Gastrocnemius medialis (tissue), 4 donors: ENCODE results near the gene RRP12. TPM values are rescaled to one million over a fixed set of nuclear protein-coding genes. Genes with fewer than 3 reads are reported as not detected.

ENCODE experiments used
- ATAC-seq, 2 donors: fragments of 150-250 bp; one replicate each; pipeline ENCODE4 v1.9.1; 2016
- DNase-seq, 2 donors: peaks; one replicate each; pipeline ENCODE4 v3.0.0-alpha.2; 2019
- H3K27ac ChIP-seq, 4 donors: fragments of 200-600 bp; sonication (generic); 1 replicate in 1 of 4; 2 replicates in 3 of 4; pipeline ENCODE4 v1.5.1; 2016 to 2018; ENCODE audit warnings: mild to moderate bottlenecking in 2 of 4, moderate library complexity in 1 of 4
- H3K27me3 ChIP-seq, 3 donors: fragments of 200-600 bp; sonication (generic) in 2 of 3; 1 replicate in 1 of 3; 2 replicates in 2 of 3; pipeline versions ENCODE4 v1.5.1 to v1.6.0; 2016 to 2019; ENCODE audit warnings: mild to moderate bottlenecking in 1 of 3, moderate library complexity in 1 of 3
- H3K36me3 ChIP-seq, 2 donors: fragments of 200-600 bp; sonication (generic) in 1 of 2; one replicate each; pipeline ENCODE4 v1.5.1; 2017 to 2018
- H3K4me1 ChIP-seq, 2 donors: fragments of 200-600 bp; sonication (generic) in 1 of 2; one replicate each; pipeline ENCODE4 v1.5.1; 2016 to 2017; ENCODE audit warnings: mild to moderate bottlenecking in 2 of 2
- H3K4me3 ChIP-seq, 4 donors: fragments of 200-600 bp; sonication (generic) in 3 of 4; 1 replicate in 1 of 4; 2 replicates in 3 of 4; pipeline ENCODE4 v1.5.1; 2016 to 2019; ENCODE audit warnings: mild to moderate bottlenecking in 2 of 4
- H3K9me3 ChIP-seq, 3 donors: fragments of 200-600 bp; sonication (generic) in 2 of 3; 1 replicate in 1 of 3; 2 replicates in 2 of 3; pipeline ENCODE4 v1.5.1; 2016 to 2019
- CTCF ChIP-seq, 5 experiments: fragments of 450-650 bp in 3 of 5; fragments of 200-600 bp in 2 of 5; sonication (generic) in 2 of 5; IDR thresholded peaks in 4 of 5; conservative IDR thresholded peaks in 1 of 5; 1 replicate in 4 of 5; 2 replicates in 1 of 5; pipeline ENCODE4 v1.5.1; 2016 to 2019; ENCODE audit warnings: antibody characterized with exemption in 5 of 5, mild to moderate bottlenecking in 3 of 5, moderate library complexity in 3 of 5
- POLR2A ChIP-seq, 2 donors: fragments of 450-650 bp; IDR thresholded peaks; one replicate each; pipeline ENCODE4 v1.6.1; 2017; ENCODE audit warnings: antibody characterized with exemption in 2 of 2, mild to moderate bottlenecking in 2 of 2, moderate library complexity in 2 of 2
- in situ Hi-C, 4 donors: fragments of 200-750 bp; cut with MboI; loops; one replicate each; pipeline versions ENCODE4 v1.15.0 to v1.8.0; 2017; ENCODE audit warnings: low sequenced_read_pairs in 4 of 4
- intact Hi-C: fragments of 100-400 bp; cut with DNase I; formaldehyde crosslinking; loops from one replicate; pipeline ENCODE4 v1.15.1; 2023; ENCODE audit warnings: low total_unique reads
- total RNA-seq, 4 donors: library from RNA; depleted of rRNA; stranded (reverse); fragments of >200 nt; gene quantifications; one replicate each; pipeline versions ENCODE4 v1.1.0 to v1.2.3, GENCODE V29; 2016

The RRP12 gene
- total RNA-seq, 4 donors from 2014 or later: 41.9 to 61.4 (median 49.9) TPM

GRCh38 chr10:97444212-97444611 is 43.1 kb upstream of the RRP12 start:
- H3K27ac ChIP-seq: no peak overlapping the region
- no peak overlapping the region for H3K4me3 ChIP-seq
- in situ Hi-C loops: no loop called here
- DNase-seq (no peak), ATAC-seq (no peak)
- peaks cover 0 to 30% of the 10 kb centered on the region in 2 donors for H3K36me3 ChIP-seq
- H3K27me3 ChIP-seq: no peaks in the 10 kb centered on the region
- intact Hi-C loops: no loop called here
- no peak for TF ChIP-seq CTCF (IDR thresholded peaks at IDR 0.05 in 4 of 5, conservative IDR thresholded peaks at IDR 0.05 in 1 of 5)
- no peak for TF ChIP-seq POLR2A (IDR thresholded peaks at IDR 0.05)
- peaks cover 15 to 31% of the 10 kb centered on the region in 2 donors for H3K4me1 ChIP-seq
- H3K9me3 ChIP-seq: no peaks in the 10 kb centered on the region

- Histone ChIP-seq H3K27me3 (no peaks in the 10 kb centered on the region), H3K36me3 (peaks cover 0 to 47% of the 10 kb centered on the region in 2 donors), H3K4me1 (peaks cover 15 to 19% of the 10 kb centered on the region in 2 donors), H3K4me3 (no peak overlapping the region), H3K27ac (no peak overlapping the region), H3K9me3 (no peaks in the 10 kb centered on the region)
- in situ Hi-C loops: no loop called here
- DNase-seq (no peak), ATAC-seq (no peak)
- TF ChIP-seq CTCF (IDR thresholded peaks at IDR 0.05 in 4 of 5, conservative IDR thresholded peaks at IDR 0.05 in 1 of 5): no peak
- no peak for TF ChIP-seq POLR2A (IDR thresholded peaks at IDR 0.05)
- intact Hi-C loops: no loop called here
These were observed 41.1 kb upstream of the RRP12 start for GRCh38 chr10:97442277-97442676.

- intact Hi-C loops: no loop called here
- TF ChIP-seq CTCF (IDR thresholded peaks at IDR 0.05 in 4 of 5, conservative IDR thresholded peaks at IDR 0.05 in 1 of 5) (no peak), POLR2A (IDR thresholded peaks at IDR 0.05) (no peak)
- DNase-seq (no peak), ATAC-seq (no peak)
- no peaks in the 10 kb centered on the region for H3K9me3 ChIP-seq
- H3K4me3 ChIP-seq: no peak overlapping the region
- no peaks in the 10 kb centered on the region for H3K27me3 ChIP-seq
- H3K36me3 ChIP-seq: peaks cover 0 to 87% of the 10 kb centered on the region in 2 donors
- H3K4me1 ChIP-seq: no peaks in the 10 kb centered on the region
- H3K27ac ChIP-seq: no peak overlapping the region
- in situ Hi-C loops: no loop called here
These were observed 34.1 kb upstream of the RRP12 start for GRCh38 chr10:97435211-97435610.

GRCh38 chr10:97434557-97434956 is 33.4 kb upstream of the RRP12 start:
- H3K27me3 ChIP-seq: no peaks in the 10 kb centered on the region
- no peak overlapping the region for H3K4me3 ChIP-seq
- intact Hi-C loops: no loop called here
- peaks cover 0 to 84% of the 10 kb centered on the region in 2 donors for H3K36me3 ChIP-seq
- in situ Hi-C loops: no loop called here
- TF ChIP-seq POLR2A (IDR thresholded peaks at IDR 0.05) (no peak), CTCF (IDR thresholded peaks at IDR 0.05 in 4 of 5, conservative IDR thresholded peaks at IDR 0.05 in 1 of 5) (no peak)
- ATAC-seq (no peak), DNase-seq (no peak)
- no peak overlapping the region for H3K27ac ChIP-seq
- no peaks in the 10 kb centered on the region for H3K4me1 ChIP-seq
- H3K9me3 ChIP-seq: no peaks in the 10 kb centered on the region

GRCh38 chr10:97434055-97434454 is 32.9 kb upstream of the RRP12 start:
- no peaks in the 10 kb centered on the region for H3K4me1 ChIP-seq
- H3K4me3 ChIP-seq: no peak overlapping the region
- in situ Hi-C loops: no loop called here
- intact Hi-C loops: no loop called here
- H3K27me3 ChIP-seq: no peaks in the 10 kb centered on the region
- no peak overlapping the region for H3K27ac ChIP-seq
- H3K36me3 ChIP-seq: peaks cover 0 to 79% of the 10 kb centered on the region in 2 donors
- TF ChIP-seq POLR2A (IDR thresholded peaks at IDR 0.05) (no peak), CTCF (IDR thresholded peaks at IDR 0.05 in 4 of 5, conservative IDR thresholded peaks at IDR 0.05 in 1 of 5) (no peak)
- ATAC-seq (no peak), DNase-seq (no peak)
- no peaks in the 10 kb centered on the region for H3K9me3 ChIP-seq
